Measurements from ENCODE around the gene SLC26A9. TPM values are rescaled to one million over a fixed set of nuclear protein-coding genes. Genes with fewer than 3 reads are reported as not detected.

Gene SLC26A9
- total and polyA plus RNA-seq, 5 donors from 2014 or later = not detected

DNA sequence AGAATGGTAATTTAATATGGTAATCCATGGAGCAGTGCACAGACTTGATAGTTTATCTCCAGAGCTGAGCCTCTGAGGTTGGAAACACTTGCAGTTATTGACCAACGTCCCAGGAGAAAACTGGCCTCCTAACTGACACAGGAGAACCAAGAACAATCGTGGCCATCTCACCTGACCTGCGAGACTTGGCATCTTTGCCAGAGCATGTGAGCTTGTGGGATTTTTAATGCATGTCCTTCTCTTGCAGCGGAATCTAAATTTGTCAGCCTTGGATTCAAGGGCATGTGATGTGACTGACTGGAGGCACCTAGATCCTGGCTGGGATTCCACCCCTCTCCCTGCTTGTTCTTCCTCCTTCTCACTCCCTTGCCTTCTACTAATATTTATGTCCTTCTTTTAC is 27.8 kb upstream of the SLC26A9 start:
- Mint-ChIP-seq H3K27ac (no peak overlapping the region), H3K4me3 (no peak overlapping the region), H3K27me3 (peaks cover 4% of the 10 kb centered on the region)

DNA sequence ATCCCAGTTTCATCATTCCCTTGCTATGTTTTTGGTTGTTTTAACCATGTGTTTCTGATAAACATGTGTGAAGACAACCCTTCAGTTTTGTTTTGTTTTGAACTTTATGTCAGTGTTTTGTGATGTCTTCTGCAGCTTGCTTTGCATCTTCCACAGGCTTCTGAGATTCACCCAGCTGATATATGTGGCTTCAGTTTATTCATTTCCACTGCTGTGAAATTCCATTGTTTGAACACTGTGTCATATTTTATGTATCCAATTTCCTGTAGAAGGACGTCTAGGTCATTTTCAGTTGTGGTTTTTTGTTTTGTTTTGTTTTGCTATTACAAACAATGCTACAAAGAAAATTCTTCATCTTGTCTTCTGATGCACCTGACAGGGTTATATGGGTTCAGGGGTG is 27.2 kb upstream of the SLC26A9 start:
- H3K36me3 Mint-ChIP-seq = no peaks in the 10 kb centered on the region
- H3K36me3 ChIP-seq (ENCODE audit: control insufficient read depth, insufficient read depth, low read length) = no peaks in the 10 kb centered on the region
- no peak overlapping the region for H3K27ac ChIP-seq (ENCODE audit: insufficient read depth, low read length, poor library complexity, severe bottlenecking)
- no peaks in the 10 kb centered on the region for H3K4me1 ChIP-seq (ENCODE audit: control insufficient read depth, insufficient read depth, low read length, poor library complexity, severe bottlenecking)
- H3K27me3 ChIP-seq (ENCODE audit: control insufficient read depth, insufficient read depth, low read length) = no peaks in the 10 kb centered on the region
- H3K4me1 Mint-ChIP-seq = peaks cover 0 to 6% (median 4%) of the 10 kb centered on the region in 4 donors
- H3K9me3 Mint-ChIP-seq = no peaks in the 10 kb centered on the region
- no peak overlapping the region for H3K4me3 Mint-ChIP-seq
- H3K4me3 ChIP-seq (ENCODE audit: low read depth, low read length) = no peak overlapping the region
- ATAC-seq (ENCODE audit: low read depth in 2 of 2) = no peak
- DNase-seq = no peak
- H3K27ac Mint-ChIP-seq = no peak overlapping the region
- H3K27me3 Mint-ChIP-seq = peaks cover 8% of the 10 kb centered on the region
- no peaks in the 10 kb centered on the region for H3K9me3 ChIP-seq (ENCODE audit: control insufficient read depth in 2 of 2, low read length in 2 of 2)

More for the DNA sequence above, 27.8 kb upstream of the SLC26A9 start:
- Mint-ChIP-seq H3K9me3 (no peaks in the 10 kb centered on the region), H3K36me3 (no peaks in the 10 kb centered on the region), H3K4me1 (peaks cover 0 to 6% (median 4%) of the 10 kb centered on the region in 4 donors)
- Histone ChIP-seq H3K27me3 (ENCODE audit: control insufficient read depth, insufficient read depth, low read length) (no peaks in the 10 kb centered on the region), H3K27ac (ENCODE audit: insufficient read depth, low read length, poor library complexity, severe bottlenecking) (no peak overlapping the region), H3K4me1 (ENCODE audit: control insufficient read depth, insufficient read depth, low read length, poor library complexity, severe bottlenecking) (no peaks in the 10 kb centered on the region), H3K36me3 (ENCODE audit: control insufficient read depth, insufficient read depth, low read length) (no peaks in the 10 kb centered on the region), H3K9me3 (ENCODE audit: control insufficient read depth in 2 of 2, low read length in 2 of 2) (no peaks in the 10 kb centered on the region), H3K4me3 (ENCODE audit: low read depth, low read length) (no peak overlapping the region)
- DNase-seq = no peak
- no peak for ATAC-seq (ENCODE audit: low read depth in 2 of 2)

DNA sequence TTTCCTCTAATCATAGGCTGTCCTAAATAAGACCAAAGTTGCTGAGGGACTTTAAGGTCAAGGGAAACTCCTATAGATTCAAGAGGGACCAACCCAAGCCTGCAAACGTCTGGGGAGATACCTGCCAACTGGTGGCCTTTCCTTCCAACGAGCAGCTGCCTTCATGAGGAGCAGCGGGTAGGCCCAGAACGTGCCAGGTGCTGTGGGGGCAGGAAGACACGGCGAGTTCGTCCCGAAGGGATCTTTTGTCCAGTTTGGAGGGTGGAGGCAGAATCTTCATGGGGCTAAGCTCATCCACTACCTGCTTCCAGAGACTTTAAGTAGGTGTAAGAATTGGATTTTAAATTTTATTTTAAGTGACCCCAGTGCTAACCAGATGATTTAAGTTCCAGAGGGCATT is 26.0 kb upstream of the SLC26A9 start:
- ATAC-seq (ENCODE audit: low read depth in 2 of 2) = no peak
- Histone ChIP-seq H3K4me3 (ENCODE audit: low read depth, low read length) (no peak overlapping the region), H3K4me1 (ENCODE audit: control insufficient read depth, insufficient read depth, low read length, poor library complexity, severe bottlenecking) (no peaks in the 10 kb centered on the region), H3K27me3 (ENCODE audit: control insufficient read depth, insufficient read depth, low read length) (no peaks in the 10 kb centered on the region), H3K9me3 (ENCODE audit: control insufficient read depth in 2 of 2, low read length in 2 of 2) (no peaks in the 10 kb centered on the region), H3K27ac (ENCODE audit: insufficient read depth, low read length, poor library complexity, severe bottlenecking) (no peak overlapping the region), H3K36me3 (ENCODE audit: control insufficient read depth, insufficient read depth, low read length) (no peaks in the 10 kb centered on the region)
- Mint-ChIP-seq H3K36me3 (no peaks in the 10 kb centered on the region), H3K27ac (no peak overlapping the region), H3K9me3 (no peaks in the 10 kb centered on the region), H3K4me1 (peaks cover 0 to 2% (median under 1%) of the 10 kb centered on the region in 4 donors), H3K4me3 (no peak overlapping the region), H3K27me3 (peaks cover 9% of the 10 kb centered on the region)
- no peak for DNase-seq

DNA sequence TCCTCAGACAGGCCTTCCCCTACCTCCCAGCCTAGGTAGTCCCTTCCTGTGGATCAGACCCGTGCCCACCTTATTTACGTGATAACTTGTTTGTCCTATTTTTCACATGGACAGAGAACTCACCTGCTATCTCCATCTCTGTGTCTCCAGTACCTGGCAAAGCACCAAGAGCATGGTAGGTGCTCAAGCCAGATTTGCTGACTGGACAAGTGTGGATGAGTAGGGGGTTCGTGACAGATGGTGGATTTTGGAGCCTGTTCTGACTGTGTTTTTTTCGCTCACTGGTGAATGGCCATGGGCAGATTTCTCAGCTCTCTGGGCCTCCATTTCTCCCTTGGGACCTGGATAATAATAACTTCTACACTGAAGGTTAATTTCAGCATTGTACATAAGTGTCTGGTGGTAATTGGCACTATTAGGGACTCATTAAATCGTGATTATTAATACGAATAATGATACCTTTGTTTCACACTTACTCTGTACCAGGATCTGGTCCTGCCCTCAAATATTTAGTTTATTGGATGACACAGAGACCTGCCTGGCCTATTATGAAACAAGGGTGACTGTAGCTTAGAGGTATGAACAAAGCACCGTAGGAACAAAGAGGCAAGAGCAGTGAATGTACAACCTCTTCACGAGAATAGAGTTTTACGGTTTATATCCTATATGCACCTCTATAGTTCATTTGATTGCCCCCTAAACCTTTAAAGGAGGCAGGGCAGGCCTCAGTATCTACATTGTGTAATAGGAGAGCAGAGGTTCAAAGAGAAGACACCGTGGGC is 24.5 kb upstream of the SLC26A9 start:
- no peaks in the 10 kb centered on the region for H3K27me3 ChIP-seq (ENCODE audit: control insufficient read depth, insufficient read depth, low read length)
- Mint-ChIP-seq H3K27me3 (peaks cover 9% of the 10 kb centered on the region), H3K9me3 (peaks cover 0 to 2% (median 0%) of the 10 kb centered on the region in 7 donors), H3K36me3 (no peaks in the 10 kb centered on the region), H3K4me3 (no peak overlapping the region), H3K4me1 (peaks cover 0 to 2% (median 0%) of the 10 kb centered on the region in 4 donors), H3K27ac (no peak overlapping the region)
- H3K27ac ChIP-seq (ENCODE audit: insufficient read depth, low read length, poor library complexity, severe bottlenecking) = no peak overlapping the region
- no peak for DNase-seq
- no peaks in the 10 kb centered on the region for H3K9me3 ChIP-seq (ENCODE audit: control insufficient read depth in 2 of 2, low read length in 2 of 2)
- H3K36me3 ChIP-seq (ENCODE audit: control insufficient read depth, insufficient read depth, low read length) = no peaks in the 10 kb centered on the region
- H3K4me1 ChIP-seq (ENCODE audit: control insufficient read depth, insufficient read depth, low read length, poor library complexity, severe bottlenecking) = no peaks in the 10 kb centered on the region
- H3K4me3 ChIP-seq (ENCODE audit: low read depth, low read length) = no peak overlapping the region
- no peak for ATAC-seq (ENCODE audit: low read depth in 2 of 2)

DNA sequence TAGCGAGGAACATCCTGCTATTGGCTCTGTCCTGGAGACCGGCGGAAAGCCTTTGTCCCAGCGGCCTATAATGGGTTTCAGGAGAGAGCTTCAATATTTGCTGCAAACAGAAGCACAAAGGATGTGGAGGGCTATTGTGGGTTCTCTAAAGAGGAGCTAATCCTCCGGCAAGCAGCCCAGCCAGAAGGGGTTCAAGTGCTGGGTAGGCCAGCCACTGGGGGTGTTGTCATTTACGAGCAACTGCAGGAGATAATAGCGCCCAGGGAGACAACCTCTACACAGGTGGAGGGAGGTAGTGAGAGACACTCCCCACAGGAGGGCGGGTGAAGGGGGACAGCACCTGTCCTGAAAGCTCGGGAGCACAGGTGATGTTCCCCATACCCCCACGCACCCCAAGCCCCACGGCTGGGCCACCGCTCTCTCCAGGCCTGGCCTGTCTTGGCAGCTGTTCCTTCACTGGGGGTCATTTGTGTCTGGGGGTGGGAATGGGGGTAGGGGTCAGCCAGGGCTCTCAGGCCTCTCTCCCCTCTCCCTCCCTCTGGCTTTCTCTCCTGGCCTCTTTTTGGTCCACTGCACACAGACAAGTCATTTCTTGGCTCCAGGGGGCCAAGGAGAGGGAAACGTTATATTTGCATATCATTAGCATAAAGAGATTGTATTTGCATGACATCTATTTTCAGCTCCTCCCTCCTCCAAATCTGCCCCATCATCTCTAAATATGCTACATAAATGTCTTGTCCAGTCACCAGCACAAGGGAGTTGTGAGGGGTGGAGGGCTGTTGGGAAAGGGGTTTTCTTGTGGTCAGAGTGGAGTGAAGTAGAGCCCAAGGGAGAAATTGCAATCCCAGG is 22.0 kb upstream of the SLC26A9 start:
- Mint-ChIP-seq H3K36me3 (no peaks in the 10 kb centered on the region), H3K9me3 (peaks cover 0 to 2% (median 0%) of the 10 kb centered on the region in 7 donors), H3K4me1 (no peaks in the 10 kb centered on the region), H3K27ac (no peak overlapping the region), H3K27me3 (peaks cover 7% of the 10 kb centered on the region), H3K4me3 (no peak overlapping the region)
- H3K4me3 ChIP-seq (ENCODE audit: low read depth, low read length) = no peak overlapping the region
- no peak overlapping the region for H3K27ac ChIP-seq (ENCODE audit: insufficient read depth, low read length, poor library complexity, severe bottlenecking)
- ATAC-seq (ENCODE audit: low read depth in 2 of 2) (no peak), DNase-seq (no peak)
- H3K36me3 ChIP-seq (ENCODE audit: control insufficient read depth, insufficient read depth, low read length) = no peaks in the 10 kb centered on the region
- no peaks in the 10 kb centered on the region for H3K4me1 ChIP-seq (ENCODE audit: control insufficient read depth, insufficient read depth, low read length, poor library complexity, severe bottlenecking)
- no peaks in the 10 kb centered on the region for H3K27me3 ChIP-seq (ENCODE audit: control insufficient read depth, insufficient read depth, low read length)
- H3K9me3 ChIP-seq (ENCODE audit: control insufficient read depth in 2 of 2, low read length in 2 of 2) = no peaks in the 10 kb centered on the region

DNA sequence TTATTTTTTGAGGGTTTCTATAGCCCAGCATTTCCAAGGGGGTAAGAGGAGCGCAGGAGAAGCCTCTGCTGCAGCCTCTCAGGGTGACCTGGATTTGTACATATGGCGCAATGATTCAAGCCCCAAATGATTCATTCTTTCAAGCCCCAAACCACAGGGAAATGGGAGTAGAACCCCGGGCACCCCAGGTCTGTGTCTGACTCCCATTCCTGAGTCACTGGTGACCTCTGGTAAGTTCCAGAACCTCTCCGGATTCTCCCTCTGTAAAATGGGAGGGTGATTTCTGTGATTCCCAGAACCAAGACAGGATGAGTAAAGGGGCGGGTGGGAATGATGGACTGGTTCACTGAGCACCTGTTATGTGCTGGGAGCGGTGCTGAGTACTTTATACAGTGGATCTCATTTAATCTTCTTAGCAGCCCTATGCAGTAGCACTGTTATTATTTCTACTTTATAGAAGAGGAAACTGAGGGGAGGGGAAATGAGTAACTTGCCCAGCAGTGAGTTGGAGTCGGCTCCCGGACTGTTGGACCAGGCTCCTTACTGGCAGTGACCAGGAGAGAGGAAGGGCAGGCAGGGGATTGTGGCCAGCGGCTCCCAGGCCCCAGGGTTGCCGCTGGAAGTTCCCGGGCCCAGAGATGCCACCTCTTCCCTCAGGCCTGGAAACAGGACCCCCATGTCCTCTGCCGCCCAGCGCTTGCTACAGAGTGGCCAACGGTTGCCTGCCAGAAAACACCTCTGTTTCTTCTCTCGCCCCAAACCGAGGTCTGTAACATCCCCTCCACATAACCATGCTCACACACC is 20.3 kb upstream of the SLC26A9 start:
- H3K9me3 ChIP-seq (ENCODE audit: control insufficient read depth in 2 of 2, low read length in 2 of 2) = no peaks in the 10 kb centered on the region
- H3K4me3 ChIP-seq (ENCODE audit: low read depth, low read length) = no peak overlapping the region
- Mint-ChIP-seq H3K27me3 (peaks cover 15% of the 10 kb centered on the region), H3K4me1 (no peaks in the 10 kb centered on the region), H3K36me3 (no peaks in the 10 kb centered on the region), H3K27ac (no peak overlapping the region), H3K9me3 (peaks cover 0 to 3% (median 0%) of the 10 kb centered on the region in 7 donors), H3K4me3 (no peak overlapping the region)
- DNase-seq = no peak
- no peaks in the 10 kb centered on the region for H3K27me3 ChIP-seq (ENCODE audit: control insufficient read depth, insufficient read depth, low read length)
- no peaks in the 10 kb centered on the region for H3K36me3 ChIP-seq (ENCODE audit: control insufficient read depth, insufficient read depth, low read length)
- H3K27ac ChIP-seq (ENCODE audit: insufficient read depth, low read length, poor library complexity, severe bottlenecking) = no peak overlapping the region
- no peak for ATAC-seq (ENCODE audit: low read depth in 2 of 2)
- H3K4me1 ChIP-seq (ENCODE audit: control insufficient read depth, insufficient read depth, low read length, poor library complexity, severe bottlenecking) = no peaks in the 10 kb centered on the region

DNA sequence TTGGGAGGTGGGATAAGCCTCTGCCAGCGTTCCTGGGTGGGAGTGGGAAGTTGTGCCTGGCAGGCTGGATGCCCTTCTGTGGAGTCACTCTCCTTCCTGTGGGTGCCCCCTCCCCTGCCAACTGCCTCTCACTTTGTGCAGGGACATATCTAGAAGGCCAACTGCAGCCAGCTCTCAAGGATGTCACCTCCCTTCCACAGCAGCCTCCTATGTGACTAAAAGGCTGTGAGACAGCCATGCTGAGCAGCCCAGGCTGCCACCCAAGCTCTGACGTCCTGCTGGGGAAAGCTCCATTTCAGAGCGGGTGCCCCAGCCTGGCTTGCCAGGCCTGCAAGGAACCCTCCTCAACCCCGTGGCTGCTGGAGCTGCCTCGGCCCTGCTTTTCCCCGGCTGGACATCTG is 19.6 kb upstream of the SLC26A9 start:
- no peak for DNase-seq
- Histone ChIP-seq H3K27me3 (ENCODE audit: control insufficient read depth, insufficient read depth, low read length) (no peaks in the 10 kb centered on the region), H3K36me3 (ENCODE audit: control insufficient read depth, insufficient read depth, low read length) (no peaks in the 10 kb centered on the region), H3K27ac (ENCODE audit: insufficient read depth, low read length, poor library complexity, severe bottlenecking) (no peak overlapping the region), H3K9me3 (ENCODE audit: control insufficient read depth in 2 of 2, low read length in 2 of 2) (no peaks in the 10 kb centered on the region), H3K4me3 (ENCODE audit: low read depth, low read length) (no peak overlapping the region), H3K4me1 (ENCODE audit: control insufficient read depth, insufficient read depth, low read length, poor library complexity, severe bottlenecking) (no peaks in the 10 kb centered on the region)
- Mint-ChIP-seq H3K27ac (no peak overlapping the region), H3K36me3 (no peaks in the 10 kb centered on the region), H3K9me3 (peaks cover 0 to 3% (median 0%) of the 10 kb centered on the region in 7 donors), H3K4me3 (no peak overlapping the region), H3K4me1 (no peaks in the 10 kb centered on the region), H3K27me3 (peaks cover 15% of the 10 kb centered on the region)
- ATAC-seq (ENCODE audit: low read depth in 2 of 2) = no peak
